Activated CD8-positive, alpha-beta memory T cell treated with anti-CD3 and anti-CD28 coated beads, Interleukin-2, amount 50 U/mL, for 1 hour (primary cell): Measurements from ENCODE around the gene AIFM2.
"Not testable (repeated sequence)": the region's sequence is repeated elsewhere in the genome, so short reads cannot be mapped to it uniquely, and the experiment has no call there.

ENCODE experiments used
- DNase-seq: peaks from one replicate; pipeline ENCODE4 v3.0.0-alpha.2; 2020; ENCODE audit errors: extremely low read depth

Gene AIFM2

DNA sequence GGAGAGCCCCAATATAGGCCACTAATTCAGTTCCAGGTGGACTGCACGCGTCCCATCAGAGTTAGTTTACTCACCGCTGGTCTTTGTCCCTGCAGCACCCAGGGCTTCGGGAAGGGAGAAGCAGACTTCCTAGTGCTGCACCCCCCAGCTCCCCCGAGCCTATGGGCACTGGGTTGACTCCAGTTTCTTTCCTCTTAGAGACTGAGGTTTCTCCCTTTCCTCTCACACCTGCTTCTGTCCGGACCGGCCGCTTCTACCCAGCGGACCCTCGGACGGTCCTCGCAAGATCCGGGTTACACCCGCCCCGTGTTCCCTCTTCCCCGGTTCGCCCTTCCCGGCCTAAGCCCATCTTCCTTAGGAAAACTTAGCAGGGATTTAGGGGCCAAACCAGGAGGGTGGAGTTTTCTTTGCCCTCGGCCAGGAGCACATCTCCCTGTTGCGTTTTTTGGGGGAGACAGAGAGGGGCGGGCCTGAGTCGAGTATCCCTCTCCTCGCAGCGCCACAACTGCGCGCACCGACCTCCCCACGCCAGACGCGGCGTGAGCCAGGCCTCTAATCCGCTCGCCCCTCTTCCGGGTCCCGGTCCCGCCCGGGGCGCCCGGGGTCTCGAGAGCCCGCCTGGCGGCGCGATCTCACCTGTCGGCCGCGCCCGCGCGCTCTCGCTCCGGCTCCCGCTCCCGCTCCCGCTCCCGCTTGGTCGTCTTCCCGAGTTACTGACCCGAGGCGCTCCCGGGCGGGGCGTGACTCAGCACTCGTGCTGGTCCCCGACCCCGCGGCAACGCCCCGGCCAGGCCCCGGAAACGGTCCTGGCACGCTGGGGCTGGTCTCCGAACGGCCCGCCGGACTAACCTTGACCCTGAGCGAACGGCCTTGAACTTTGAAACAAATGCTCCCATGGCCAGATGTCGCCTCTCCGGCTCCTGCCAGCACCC is at the start of gene AIFM2:
AIFM2 (minus strand) TSS at position 728 of the 932 bp plus-strand sequence. CDS start 8,741 bp downstream, outside the sequence.
- no peak for DNase-seq

DNA sequence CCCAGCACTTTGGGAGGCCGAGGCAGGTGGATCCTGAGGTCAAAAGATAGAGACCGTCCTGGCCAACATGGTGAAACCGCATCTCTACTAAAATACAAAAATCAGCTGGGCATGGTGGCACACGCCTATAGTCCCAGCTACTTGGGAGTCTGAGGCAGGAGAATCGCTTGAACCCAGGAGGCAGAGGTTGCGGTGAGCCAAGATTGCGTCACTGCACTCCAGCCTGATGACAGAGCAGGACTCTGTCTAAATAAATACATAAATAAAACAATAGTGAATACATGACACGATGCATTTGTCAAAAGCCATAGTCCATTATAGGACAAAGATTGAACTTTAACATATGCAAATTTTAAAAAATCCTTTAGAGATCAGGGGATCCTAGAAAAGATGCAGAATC is 46.6 kb upstream of the AIFM2 start:
- DNase-seq = not testable (repeated sequence)

DNA sequence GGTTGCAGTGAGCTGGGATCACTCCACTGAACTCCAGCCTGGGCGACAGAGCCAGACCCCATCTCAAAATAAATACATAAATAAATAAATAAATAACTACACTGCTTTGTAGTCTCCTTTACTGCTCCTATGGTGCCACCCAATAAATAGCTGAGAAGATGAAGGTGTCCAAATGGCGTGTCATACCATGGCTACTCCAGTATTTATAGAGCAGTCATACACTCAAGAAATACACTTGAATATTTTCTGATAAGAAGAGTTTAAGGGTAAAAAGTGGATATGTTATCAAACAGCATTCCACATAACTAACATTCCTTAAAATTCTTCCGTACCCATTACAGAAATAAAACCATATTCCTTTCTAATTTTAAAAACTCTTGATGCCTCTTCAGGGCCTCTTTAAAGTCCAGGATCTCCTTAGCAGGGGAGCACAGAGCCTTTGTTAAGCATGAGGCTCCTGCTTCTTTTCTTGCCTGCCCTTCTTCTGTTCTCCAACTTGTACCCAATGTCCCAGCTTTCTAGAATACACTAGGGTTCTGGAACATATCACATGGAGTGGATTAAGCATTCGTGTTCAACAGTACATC is 45.6 kb upstream of the AIFM2 start:
- no peak for DNase-seq

DNA sequence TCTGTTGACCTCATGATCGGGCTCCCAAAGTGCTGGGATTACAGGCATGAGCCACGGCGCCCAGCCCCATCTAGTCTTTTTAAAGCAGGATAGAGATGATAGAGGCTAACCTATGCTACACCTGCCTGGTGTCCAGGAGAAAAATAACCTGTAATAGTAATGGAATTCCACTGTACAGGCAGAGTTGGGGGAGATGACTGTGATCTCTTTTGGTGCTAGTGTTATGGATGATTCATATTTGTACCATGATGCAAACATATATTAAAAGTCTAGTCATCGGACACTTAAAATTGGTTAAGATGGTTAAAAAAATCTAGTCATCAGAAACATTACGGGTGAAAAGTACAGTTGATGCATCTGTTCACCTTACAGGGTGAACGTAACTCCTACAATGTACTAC is 43.8 kb upstream of the AIFM2 start:
- DNase-seq = no peak

DNA sequence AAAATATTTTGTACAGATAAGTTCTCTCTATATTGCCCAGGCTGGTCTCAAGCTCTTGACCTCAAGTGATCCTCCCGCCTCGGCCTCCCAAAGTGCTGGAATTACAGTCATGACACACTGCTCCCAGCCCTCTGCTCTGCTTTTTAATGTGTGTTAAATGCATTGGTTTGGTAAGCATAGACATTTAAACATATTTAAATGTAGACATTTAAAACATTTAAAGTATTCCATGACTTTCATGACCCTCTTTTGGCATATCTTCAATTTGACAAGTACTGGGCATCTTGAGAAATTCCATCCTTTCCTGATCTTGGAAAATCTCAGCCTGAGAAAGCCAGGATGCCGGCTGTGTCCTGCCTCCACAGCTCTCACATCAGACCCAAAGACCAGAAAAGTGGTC is 42.9 kb upstream of the AIFM2 start:
- no peak for DNase-seq

DNA sequence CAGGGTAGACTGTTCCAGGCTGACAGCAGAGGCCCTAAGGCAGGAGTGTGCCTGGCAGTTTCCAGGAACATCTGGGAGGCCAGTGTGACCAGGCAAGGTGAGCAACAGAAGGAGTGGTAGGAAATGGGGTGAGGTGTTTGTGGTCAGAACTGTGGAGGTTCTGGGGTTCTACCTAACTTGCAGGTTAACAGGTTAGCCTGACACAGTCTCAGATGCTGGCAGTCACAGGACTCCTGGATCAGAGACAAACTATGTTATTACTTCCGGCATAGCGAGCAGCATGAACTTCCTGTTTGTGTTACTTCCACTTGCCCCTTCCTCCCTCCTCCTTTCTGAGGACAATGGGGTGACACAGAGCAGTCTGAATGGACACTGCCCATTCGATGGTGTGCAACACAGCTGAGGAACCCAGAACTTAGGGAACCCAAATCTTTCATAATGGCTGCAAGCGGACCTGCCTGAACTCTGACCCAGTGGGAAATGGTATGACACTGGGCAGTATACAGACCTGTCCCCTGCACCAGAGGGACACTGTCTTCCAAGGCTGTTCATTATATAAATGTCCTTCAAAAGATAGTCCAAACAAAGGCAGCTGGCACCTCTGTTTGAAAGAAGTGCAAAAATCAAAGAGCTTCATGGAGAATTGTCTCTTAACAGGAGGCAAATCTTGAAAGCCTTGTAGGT is 41.6 kb upstream of the AIFM2 start:
- no peak for DNase-seq

DNA sequence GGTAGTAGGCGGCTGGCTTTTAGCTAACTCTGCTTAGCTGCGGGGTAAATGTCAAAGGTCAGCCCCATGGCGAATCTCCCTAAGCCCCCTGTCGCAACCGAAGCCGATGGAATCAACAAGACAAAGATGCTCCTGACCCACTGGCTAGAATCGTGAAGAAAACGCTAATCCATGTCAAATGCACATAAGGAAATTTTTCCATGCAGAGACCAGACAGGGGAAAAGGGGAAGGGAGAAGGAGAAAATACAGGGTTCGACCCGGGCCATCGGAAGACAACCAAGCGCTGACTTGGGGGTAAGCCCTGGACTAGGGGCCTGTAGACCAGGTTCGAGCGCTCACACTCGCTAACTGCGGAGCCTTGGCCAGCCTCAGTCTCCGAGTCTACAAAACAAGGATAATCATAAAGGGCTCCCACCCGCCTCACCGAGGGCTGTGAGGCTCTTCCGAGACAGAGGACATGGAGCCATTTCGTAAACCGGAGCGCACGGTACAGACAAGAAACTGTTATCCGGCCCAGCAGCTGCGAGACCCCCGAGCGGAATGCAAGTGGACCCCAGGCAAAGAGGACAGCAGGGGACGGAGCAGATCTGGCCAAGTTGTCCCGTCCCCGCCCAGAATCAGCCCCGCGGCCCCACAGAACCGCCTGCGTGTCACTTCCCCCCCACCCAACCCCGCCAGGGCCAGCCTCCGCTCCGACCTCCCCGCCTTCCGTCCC is 37.2 kb upstream of the AIFM2 start:
- DNase-seq = no peak

DNA sequence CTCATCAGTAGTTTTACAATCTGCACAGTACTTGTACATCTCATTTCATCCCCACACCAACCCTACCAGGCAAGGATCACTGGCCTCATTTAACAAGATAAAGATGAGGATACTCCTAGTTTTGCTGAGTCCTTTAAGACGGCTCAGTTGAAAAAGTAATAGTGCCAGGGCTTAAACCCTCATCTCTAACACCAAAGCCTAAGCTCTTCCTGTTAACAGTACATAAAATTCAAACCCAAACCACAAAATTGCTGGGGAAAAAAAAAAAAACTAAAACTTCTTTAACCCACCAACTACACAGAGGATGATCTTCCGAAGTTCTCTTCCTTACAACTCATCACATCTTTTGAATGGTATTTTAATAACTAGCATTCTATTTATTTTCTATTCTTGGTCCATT is 36.4 kb upstream of the AIFM2 start:
- DNase-seq = no peak

DNA sequence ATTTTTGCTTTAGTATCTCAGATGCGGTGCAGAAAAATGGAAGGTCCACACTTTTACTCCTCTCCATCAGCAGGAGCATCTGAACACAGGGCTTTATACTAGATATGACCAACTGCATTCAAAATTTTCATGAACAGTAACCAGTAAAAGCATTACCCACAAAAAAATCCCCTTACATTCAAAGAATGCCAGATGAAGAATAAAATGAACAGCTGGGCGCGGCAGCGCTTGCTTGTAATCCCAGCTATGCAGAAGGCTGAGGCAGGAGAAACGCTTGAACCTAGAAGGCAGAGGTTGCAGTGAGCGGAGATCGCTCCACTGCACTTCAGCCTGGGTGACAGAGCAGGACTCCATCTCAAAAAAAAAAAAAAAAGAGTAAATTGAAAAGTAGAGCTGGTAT is 34.6 kb upstream of the AIFM2 start:
- no peak for DNase-seq

DNA sequence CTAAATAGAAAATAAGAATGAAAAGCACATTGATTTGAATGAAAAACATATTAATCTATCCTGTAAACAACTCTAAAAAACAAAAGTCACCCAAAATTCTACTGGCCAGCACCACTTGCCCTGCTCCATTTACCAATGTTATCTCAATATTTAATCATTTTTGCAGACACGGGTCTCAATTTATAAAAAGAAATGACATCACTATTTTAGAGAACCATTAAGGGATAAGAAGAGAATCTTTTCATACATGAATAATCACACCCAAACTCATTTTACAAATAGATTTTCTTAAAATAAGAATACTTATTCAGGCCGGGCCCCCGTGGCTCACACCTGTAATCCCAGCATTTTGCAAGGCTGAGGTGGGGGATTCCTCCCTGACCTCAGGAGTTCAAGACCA is 33.8 kb upstream of the AIFM2 start:
- DNase-seq = no peak

DNA sequence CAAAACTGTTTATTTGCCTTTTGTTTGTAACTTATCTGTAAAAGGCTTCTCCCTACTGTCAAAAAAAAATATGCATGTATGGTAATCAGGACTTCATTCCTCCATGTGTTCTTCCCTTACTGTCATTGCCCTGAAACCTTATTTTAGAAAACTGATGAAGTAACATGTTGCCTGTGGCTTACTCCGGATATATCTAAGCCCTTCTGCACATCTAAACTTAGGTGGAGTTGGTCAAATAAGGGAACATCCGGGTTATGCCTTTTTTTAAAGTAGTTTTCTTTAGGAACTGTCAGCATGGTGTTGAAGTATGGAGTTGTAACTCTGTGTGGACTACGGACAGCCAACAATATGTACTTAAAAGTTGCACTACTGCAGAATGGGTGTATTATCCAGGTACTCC is 31.5 kb upstream of the AIFM2 start:
- no peak for DNase-seq

DNA sequence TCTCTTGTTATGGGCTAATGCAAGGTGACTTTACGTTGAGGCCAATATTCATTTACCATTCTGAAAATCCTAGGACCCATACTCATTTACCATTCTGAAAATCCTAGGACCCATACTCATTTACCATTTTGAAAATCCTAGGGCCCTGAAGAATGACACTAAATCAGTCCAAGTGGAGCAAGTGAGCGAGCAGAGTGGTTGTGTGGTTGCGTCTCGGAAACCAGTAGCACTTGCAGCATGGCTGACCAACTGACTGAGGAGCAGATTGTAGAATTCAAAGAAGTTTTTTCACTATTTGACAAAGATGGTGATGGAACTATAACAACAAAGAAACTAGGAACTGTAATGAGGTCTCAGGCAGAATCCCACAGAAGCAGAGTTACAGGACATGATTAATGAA is 30.8 kb upstream of the AIFM2 start:
- DNase-seq = no peak

DNA sequence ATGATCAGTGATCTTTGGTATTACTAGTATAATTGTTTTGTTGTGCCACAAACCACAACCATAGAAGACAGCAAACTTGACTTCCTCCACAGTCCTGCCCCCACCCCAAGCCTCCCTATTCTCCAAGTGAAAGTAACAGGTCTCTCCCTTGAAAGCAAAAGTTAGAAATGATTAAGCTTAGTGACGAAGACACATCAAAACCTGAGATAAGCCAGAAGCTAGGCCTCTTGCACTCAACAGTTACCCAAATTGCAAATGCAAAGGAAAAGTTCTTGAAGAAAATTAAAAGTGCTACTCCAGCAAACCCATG is 30.2 kb upstream of the AIFM2 start:
- DNase-seq = no peak

DNA sequence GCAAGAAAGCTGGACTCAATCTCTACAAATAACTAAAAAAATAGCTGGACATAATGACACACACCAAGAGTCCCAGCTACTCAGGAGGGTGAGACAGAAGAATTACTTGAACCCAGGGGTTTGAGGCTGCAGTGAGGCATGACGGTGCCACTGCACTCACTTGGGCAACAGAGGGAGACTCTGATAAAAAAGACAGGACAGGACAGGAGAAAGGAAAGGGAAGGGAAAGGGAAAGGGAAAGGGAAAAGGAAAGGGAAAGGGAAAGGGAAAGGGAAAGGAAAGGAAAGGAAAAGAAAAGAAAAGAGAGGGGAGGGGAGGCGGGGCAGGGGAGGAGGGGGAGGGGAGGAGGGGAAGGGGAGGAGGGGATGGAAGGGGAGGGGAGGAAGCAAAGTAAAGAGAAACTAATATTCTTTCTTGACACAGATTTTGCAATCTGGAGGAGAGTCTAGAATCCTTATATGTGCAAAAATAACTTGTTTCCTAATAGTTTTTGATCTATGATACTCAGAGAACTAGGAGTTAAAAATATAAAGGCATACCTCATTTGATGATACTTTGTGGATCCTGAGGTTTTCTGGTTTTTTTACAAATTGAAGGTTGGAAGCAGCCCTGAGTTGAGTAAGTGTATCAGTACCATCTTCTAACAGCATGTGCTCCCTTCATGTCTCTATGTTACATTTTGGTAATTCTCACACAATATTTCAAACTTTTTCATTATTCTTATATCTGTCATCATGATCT is 29.7 kb upstream of the AIFM2 start:
- no peak for DNase-seq

DNA sequence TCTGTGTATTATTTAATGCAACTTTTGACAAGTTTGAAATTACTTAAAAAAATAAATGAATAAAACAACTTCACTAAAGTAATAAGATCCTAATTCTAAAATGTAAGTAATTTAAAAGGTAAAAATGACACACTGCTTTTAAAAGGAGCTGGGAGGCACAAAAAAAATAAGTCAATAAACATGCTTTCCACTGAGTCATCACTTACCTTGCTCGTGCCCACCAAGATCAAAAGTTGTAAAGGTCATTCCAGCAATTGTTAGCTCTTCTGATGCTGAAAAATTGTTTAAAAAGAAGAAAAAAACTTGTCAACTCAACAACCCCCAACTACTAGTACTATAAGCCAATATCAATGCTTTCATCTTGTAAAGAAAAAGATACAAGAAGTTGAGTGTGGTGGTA is 28.2 kb upstream of the AIFM2 start:
- DNase-seq = no peak

DNA sequence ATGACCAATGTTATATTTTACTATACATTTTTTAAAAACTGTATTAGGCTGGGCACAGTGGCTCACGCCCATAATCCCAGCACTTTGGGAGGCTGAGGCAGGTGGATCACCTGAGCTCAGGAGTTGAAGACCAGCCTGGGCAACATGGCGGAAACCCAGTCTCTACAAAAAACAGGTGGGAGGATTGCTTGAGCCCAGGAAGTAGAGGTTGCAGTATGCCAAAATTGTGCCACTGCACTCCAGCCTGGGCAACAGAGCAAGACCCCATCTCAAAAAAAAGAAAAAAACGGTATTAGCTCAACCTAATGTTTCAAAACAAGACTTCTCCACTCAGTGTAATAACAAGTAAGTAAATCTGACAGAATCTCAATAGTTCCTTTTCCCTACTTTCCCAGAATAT is 26.7 kb upstream of the AIFM2 start:
- not testable (repeated sequence) for DNase-seq

DNA sequence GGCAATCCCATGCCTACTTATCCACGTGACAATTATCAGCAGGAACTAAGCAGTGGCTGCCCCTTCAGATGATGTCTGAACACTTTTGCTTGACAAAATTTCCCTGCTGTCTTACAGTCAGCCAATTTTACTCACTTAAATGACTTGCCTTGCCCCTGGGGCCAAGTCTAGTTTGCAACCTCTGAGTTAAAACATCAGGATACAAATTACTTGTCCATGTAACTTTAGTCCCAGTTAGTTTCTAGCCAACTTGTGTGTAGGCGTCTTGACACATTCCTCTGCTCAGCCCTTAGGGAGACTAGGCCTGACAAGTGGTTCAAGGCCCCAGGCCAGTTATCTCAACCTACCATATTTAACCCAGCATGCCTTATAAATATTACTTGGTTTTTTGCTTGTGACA is 25.5 kb upstream of the AIFM2 start:
- DNase-seq = no peak

DNA sequence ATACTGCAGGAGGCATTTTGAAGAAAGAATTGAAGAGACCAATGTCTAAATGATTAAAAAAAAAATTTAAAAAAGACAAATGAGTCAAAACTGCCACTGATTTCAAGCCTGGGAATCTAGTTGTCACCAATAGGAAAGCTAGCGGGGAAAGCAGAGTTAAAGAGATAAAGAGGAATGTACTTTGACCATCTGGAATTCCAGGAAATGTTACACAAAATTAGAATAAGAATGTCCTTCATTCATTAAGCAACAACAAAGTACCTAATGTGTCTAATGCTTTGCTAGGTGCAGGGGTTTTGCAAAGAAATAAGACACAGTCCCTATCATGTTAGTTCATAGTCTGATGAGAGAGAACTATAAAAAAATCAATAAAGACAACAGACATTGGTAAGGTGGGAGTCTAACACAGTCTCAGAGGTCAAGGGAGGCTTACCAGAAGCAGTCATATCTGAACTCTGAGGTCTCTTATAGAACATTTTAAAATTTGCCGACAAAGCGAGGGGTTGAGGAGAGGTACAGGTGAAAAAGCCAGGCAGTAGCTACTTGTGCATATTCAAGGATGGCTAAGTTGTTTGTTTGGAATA is 22.7 kb upstream of the AIFM2 start:
- DNase-seq = no peak

DNA sequence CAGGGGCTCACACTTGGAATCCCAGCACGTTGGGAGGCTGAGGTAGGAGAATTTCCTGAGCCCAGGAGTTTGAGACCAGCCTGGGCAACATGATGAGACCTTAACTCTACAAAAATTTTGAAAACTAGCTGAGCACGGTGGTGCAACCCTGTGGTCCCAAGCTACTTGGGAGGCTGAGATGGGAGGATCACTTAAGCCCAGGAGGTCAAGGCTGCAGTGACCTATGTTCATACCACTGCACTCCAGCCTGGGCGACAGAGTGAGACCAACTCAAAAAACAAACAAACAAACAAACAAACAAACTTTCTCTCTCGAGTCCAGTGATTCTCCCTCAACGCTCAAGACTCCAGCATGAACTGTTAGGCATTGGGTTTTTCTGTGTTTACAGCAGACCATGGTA is 15.9 kb upstream of the AIFM2 start:
- DNase-seq = no peak

DNA sequence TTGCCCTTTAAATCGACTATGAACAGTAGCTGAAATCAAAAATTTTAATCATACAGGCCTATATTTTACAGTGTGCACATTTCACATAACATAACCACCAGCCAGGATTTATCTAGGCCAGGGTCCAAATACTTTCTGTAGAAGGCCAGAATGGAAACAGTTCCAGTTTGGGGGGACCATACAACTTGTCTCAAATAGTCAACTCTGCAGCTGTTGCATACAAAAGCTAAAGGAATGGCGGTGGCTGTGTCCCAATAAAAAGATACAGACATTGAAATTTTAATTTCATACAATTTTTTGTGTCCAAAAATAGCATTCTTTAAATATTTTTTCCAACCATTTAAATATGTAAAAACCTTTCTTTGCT is 14.6 kb upstream of the AIFM2 start:
- DNase-seq = no peak

DNA sequence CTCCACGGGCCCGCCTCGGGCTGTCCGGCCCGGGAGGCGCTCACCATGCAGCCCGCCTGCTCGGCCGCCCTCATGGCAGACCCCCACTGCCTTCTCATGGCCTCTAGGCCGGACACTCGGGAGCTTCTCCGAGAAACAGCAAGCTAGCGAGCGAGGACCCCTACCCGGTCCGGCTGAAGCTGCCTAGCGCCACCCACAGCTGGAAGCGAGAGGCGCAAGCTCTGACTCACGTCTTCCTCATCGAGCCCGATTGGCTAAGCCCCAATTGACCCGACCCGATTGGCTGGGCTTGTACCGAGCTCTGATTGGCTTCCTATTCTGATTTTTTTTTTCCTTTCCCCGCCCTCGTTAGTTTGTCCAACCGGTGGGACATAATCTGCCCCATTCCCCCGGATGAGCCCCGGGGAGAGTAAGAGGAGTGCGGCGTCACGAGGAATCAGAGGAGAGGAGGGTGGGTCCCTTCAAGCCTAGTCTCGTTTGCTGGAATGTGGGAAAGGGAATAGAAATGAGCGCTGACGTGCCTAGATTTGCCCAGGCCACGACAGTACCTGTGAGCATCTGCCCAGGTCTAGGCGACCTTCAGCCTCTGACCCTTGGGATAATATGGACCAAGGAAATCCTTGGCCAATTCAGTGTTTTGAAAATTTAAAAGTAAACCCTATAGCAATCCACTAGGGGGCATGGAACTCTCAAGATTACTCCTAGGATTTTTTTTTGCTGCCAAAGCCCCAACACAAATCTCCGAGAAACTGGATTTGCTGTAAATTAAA is 14.0 kb upstream of the AIFM2 start, which contains the start of gene TYSND1:
TYSND1 (minus strand) TSS at position 212 of the 770 bp plus-strand sequence; CDS start at position 98, 114 bp downstream.
- DNase-seq = peak; percentile 81
